Neural progenitor cell (in vitro differentiated cells): ENCODE data around the gene ELMO1. TPM values are rescaled to one million over a fixed set of nuclear protein-coding genes. Genes with fewer than 3 reads are reported as not detected.
A peak's percentile ranks its signal among the peaks of the same experiment; 100 is the strongest.

Experiments
- DNase-seq: peaks from one replicate; pipeline ENCODE4 v3.0.0-alpha.2; 2016; ENCODE audit warnings: low spot score
- H2AFZ ChIP-seq: fragments of 200-600 bp; sonication (generic); replicated peaks from 2 replicates; pipeline ENCODE4 v1.6.1; 2016; ENCODE audit warnings: antibody characterized with exemption
- H3F3A ChIP-seq: fragments of 200-600 bp; sonication (generic); 2 replicates; pipeline ENCODE4 v1.6.1; 2016; ENCODE audit warnings: antibody characterized with exemption, low read depth
- H3K27ac ChIP-seq: fragments of 200-600 bp; sonication (generic); 2 replicates; pipeline ENCODE4 v1.5.1; 2016; ENCODE audit warnings: mild to moderate bottlenecking
- H3K27me3 ChIP-seq: fragments of 200-600 bp; sonication (generic); 2 replicates; pipeline ENCODE4 v1.6.1; 2016; ENCODE audit warnings: mild to moderate bottlenecking, moderate library complexity
- H3K36me3 ChIP-seq: fragments of 200-600 bp; sonication (generic); 2 replicates; pipeline ENCODE4 v1.5.1; 2016
- H3K4me1 ChIP-seq: fragments of 200-600 bp; sonication (generic); 2 replicates; pipeline ENCODE4 v1.6.1; 2016; ENCODE audit warnings: mixed run types
- H3K4me2 ChIP-seq: fragments of 200-600 bp; sonication (generic); 2 replicates; pipeline ENCODE4 v1.6.1; 2016
- H3K4me3 ChIP-seq: fragments of 200-600 bp; sonication (generic); 2 replicates; pipeline ENCODE4 v1.5.1; 2016
- H3K79me2 ChIP-seq: fragments of 200-600 bp; sonication (generic); 2 replicates; pipeline ENCODE4 v1.6.1; 2016; ENCODE audit warnings: low read depth
- H3K9ac ChIP-seq: fragments of 200-600 bp; sonication (generic); 2 replicates; pipeline ENCODE4 v1.6.1; 2016
- H3K9me3 ChIP-seq: fragments of 200-600 bp; sonication (generic); 2 replicates; pipeline ENCODE4 v1.5.1; 2016; ENCODE audit warnings: low read depth
- H4K20me1 ChIP-seq: fragments of 200-600 bp; sonication (generic); 2 replicates; pipeline ENCODE4 v1.6.1; 2016; ENCODE audit warnings: low read depth
- H3K27ac Mint-ChIP-seq: 3 replicates; pipeline ENCODE4 v1.8.0; 2021; ENCODE audit warnings: mixed read lengths
- H3K27me3 Mint-ChIP-seq: 2 replicates; pipeline ENCODE4 v1.8.0; 2022; ENCODE audit warnings: low read depth, mild to moderate bottlenecking, inconsistent platforms, moderate library complexity, mixed read lengths; ENCODE audit not compliant: insufficient read depth
- H3K36me3 Mint-ChIP-seq: 3 replicates; pipeline ENCODE4 v1.8.0; 2021; ENCODE audit warnings: mixed read lengths
- H3K4me1 Mint-ChIP-seq: 3 replicates; pipeline ENCODE4 v1.8.0; 2021; ENCODE audit warnings: mixed read lengths
- H3K4me3 Mint-ChIP-seq: 3 replicates; pipeline ENCODE4 v1.8.0; 2021; ENCODE audit warnings: mild to moderate bottlenecking, moderate library complexity, mixed read lengths
- H3K9me3 Mint-ChIP-seq: 3 replicates; pipeline ENCODE4 v1.8.0; 2020; ENCODE audit warnings: mixed read lengths
- EZH2 ChIP-seq: fragments of 200-600 bp; sonication (generic); IDR thresholded peaks from 2 replicates; pipeline ENCODE4 v1.6.1; 2017; ENCODE audit warnings: antibody characterized with exemption, mild to moderate bottlenecking, moderate library complexity
- EZH2phosphoT487 ChIP-seq: fragments of 200-600 bp; sonication (generic); IDR thresholded peaks from 2 replicates; pipeline ENCODE4 v1.6.1; 2017; ENCODE audit warnings: antibody characterized with exemption
- total RNA-seq: library from RNA; depleted of rRNA; stranded (reverse); fragments of >200 nt; gene quantifications from 2 replicates; pipeline ENCODE4 v1.2.3, GENCODE V29; 2015; ENCODE audit warnings: low replicate concordance
- TF ChIP-seq, protein P1 (sequence below): fragments of 200-600 bp; sonication (generic); IDR thresholded peaks from 2 replicates; pipeline ENCODE4 v1.5.1; 2017; ENCODE audit warnings: antibody characterized with exemption, mild to moderate bottlenecking

ELMO1 gene
- total RNA-seq, 1 donor from 2014 or later: 22.0 TPM

DNA sequence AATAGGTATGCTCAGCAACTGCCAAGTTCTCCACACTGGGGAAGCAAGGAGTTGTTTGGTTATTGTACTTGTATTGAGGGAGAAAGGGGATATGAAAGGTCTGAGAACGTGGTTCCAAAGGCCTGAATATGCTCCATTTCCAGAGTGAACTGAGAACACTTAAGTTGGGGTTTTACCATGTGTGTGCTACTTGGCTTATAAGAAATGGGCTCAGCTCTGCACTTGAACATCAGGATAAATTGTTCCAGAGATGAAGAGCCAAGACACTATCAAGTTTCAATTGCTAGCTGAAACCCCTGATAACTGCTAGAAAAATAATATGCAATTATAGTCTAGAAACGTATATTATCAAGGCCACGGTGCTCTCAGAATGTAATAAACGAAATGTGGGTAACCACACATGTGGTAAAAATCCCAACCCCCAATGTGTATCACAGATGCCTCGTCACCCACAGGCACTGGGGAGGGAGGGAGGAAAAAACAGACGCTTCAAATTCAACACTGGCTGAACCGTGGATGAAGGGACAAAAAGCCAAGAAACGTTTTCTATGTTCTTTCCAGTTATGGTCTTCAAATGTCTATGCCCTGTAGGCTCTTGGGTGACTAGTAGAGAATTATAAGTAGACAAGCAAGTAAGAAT, 16.3 kb downstream of the ELMO1 start:
- no peaks in the 10 kb centered on the region for H3K36me3 ChIP-seq
- no peak overlapping the region for H3K27ac Mint-ChIP-seq
- no peaks in the 10 kb centered on the region for H3K27me3 Mint-ChIP-seq
- H3K4me2 ChIP-seq: no peak overlapping the region
- H3K27ac ChIP-seq: no peak overlapping the region
- H2AFZ ChIP-seq: no peak overlapping the region
- H3K9me3 Mint-ChIP-seq: no peaks in the 10 kb centered on the region
- no peak for TF ChIP-seq EZH2
- H3K4me1 Mint-ChIP-seq: peaks cover 19% of the 10 kb centered on the region
- H3K4me3 ChIP-seq: no peak overlapping the region
- H3F3A ChIP-seq: no peaks in the 10 kb centered on the region
- no peak overlapping the region for H3K9ac ChIP-seq
- no peaks in the 10 kb centered on the region for H3K36me3 Mint-ChIP-seq
- no peaks in the 10 kb centered on the region for H4K20me1 ChIP-seq
- H3K9me3 ChIP-seq: no peaks in the 10 kb centered on the region
- peaks cover 5% of the 10 kb centered on the region for H3K4me1 ChIP-seq
- H3K4me3 Mint-ChIP-seq: no peak overlapping the region
- no peaks in the 10 kb centered on the region for H3K79me2 ChIP-seq
- no peak for DNase-seq
- no peaks in the 10 kb centered on the region for H3K27me3 ChIP-seq

DNA sequence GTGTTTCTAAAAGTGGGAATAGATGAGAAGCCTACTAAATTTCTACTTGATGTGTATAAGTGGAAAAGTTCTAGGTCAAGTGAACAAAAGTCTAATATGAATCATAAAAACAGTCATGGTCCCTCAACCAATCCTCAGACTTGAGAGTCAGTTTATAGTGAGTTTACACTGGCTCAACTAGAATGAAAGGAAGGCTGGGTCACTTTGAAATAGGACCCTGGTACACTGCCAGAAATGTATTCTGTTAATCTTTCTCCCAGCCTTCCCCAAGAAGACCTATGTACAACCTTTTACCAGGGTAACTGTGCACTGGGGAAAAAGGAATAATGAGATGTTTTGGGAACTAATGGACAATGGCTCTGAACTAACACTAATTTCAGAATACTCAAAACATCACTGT, 17.3 kb downstream of the ELMO1 start:
- no peak overlapping the region for H3K4me2 ChIP-seq
- no peaks in the 10 kb centered on the region for H4K20me1 ChIP-seq
- H2AFZ ChIP-seq: no peak overlapping the region
- DNase-seq: no peak
- H3K9me3 ChIP-seq: no peaks in the 10 kb centered on the region
- no peaks in the 10 kb centered on the region for H3F3A ChIP-seq
- no peak overlapping the region for H3K4me3 ChIP-seq
- Mint-ChIP-seq H3K9me3 (no peaks in the 10 kb centered on the region), H3K4me1 (peaks cover 19% of the 10 kb centered on the region), H3K36me3 (no peaks in the 10 kb centered on the region), H3K4me3 (no peak overlapping the region), H3K27me3 (no peaks in the 10 kb centered on the region), H3K27ac (no peak overlapping the region)
- no peaks in the 10 kb centered on the region for H3K36me3 ChIP-seq
- no peak overlapping the region for H3K9ac ChIP-seq
- H3K27me3 ChIP-seq: no peaks in the 10 kb centered on the region
- no peaks in the 10 kb centered on the region for H3K79me2 ChIP-seq
- no peak overlapping the region for H3K27ac ChIP-seq
- TF ChIP-seq EZH2phosphoT487 (no peak), EZH2 (no peak)
- TF ChIP-seq, protein P1, sequence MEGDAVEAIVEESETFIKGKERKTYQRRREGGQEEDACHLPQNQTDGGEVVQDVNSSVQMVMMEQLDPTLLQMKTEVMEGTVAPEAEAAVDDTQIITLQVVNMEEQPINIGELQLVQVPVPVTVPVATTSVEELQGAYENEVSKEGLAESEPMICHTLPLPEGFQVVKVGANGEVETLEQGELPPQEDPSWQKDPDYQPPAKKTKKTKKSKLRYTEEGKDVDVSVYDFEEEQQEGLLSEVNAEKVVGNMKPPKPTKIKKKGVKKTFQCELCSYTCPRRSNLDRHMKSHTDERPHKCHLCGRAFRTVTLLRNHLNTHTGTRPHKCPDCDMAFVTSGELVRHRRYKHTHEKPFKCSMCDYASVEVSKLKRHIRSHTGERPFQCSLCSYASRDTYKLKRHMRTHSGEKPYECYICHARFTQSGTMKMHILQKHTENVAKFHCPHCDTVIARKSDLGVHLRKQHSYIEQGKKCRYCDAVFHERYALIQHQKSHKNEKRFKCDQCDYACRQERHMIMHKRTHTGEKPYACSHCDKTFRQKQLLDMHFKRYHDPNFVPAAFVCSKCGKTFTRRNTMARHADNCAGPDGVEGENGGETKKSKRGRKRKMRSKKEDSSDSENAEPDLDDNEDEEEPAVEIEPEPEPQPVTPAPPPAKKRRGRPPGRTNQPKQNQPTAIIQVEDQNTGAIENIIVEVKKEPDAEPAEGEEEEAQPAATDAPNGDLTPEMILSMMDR: no peak
- H3K4me1 ChIP-seq: peaks cover 5% of the 10 kb centered on the region

DNA sequence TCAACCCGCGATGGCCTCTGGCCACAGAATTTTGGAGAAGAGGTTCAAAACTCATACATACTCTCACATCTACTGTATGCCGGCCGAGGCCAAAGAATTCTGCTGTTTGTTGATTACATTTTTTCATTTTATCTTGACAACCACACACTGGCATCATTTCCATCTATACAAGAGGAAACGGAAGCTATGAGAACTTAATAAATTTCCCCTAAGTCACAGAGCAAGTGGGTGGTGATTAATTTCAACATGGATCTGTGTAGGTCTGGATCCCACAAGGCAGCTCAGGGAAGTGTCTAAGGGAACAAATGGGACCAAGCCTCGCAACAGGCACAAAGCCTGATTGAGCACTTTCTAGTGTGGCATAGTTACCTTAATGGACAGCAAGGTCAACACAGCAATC, 18.0 kb downstream of the ELMO1 start:
- DNase-seq: no peak
- no peaks in the 10 kb centered on the region for H4K20me1 ChIP-seq
- peaks cover 5% of the 10 kb centered on the region for H3K4me1 ChIP-seq
- H3F3A ChIP-seq: no peaks in the 10 kb centered on the region
- peaks cover 19% of the 10 kb centered on the region for H3K4me1 Mint-ChIP-seq
- H2AFZ ChIP-seq: no peak overlapping the region
- H3K27me3 ChIP-seq: no peaks in the 10 kb centered on the region
- no peak for TF ChIP-seq EZH2
- H3K9me3 Mint-ChIP-seq: no peaks in the 10 kb centered on the region
- no peaks in the 10 kb centered on the region for H3K79me2 ChIP-seq
- H3K4me2 ChIP-seq: no peak overlapping the region
- H3K27me3 Mint-ChIP-seq: no peaks in the 10 kb centered on the region
- H3K36me3 Mint-ChIP-seq: no peaks in the 10 kb centered on the region
- H3K9me3 ChIP-seq: no peaks in the 10 kb centered on the region
- no peak overlapping the region for H3K4me3 Mint-ChIP-seq
- H3K4me3 ChIP-seq: no peak overlapping the region
- H3K27ac ChIP-seq: no peak overlapping the region
- peak overlapping the region; percentile 82 for H3K27ac Mint-ChIP-seq
- H3K36me3 ChIP-seq: no peaks in the 10 kb centered on the region
- no peak overlapping the region for H3K9ac ChIP-seq

DNA sequence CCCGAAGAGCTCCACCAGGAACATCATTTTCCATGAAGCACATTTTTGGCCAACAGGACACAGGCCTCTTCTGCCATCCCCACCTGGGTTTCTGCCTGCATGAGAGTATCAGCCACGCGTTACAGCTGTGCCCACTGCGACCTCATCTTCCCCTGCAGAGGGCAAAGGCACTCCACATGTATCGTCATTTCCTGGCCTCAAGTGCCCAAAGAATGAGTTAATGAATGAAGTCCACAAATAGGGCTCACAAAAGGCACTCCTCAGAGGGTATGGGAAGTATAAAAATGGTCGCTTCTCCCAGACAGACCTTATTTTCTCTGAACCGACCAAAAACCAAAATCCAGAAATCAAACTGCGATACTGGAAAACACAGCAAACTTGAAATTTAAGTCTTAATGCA, 18.5 kb downstream of the ELMO1 start:
- no peaks in the 10 kb centered on the region for H3K79me2 ChIP-seq
- H3K27me3 ChIP-seq: no peaks in the 10 kb centered on the region
- H3K27ac ChIP-seq: no peak overlapping the region
- H3K4me1 ChIP-seq: peaks cover 5% of the 10 kb centered on the region
- H4K20me1 ChIP-seq: no peaks in the 10 kb centered on the region
- no peaks in the 10 kb centered on the region for H3K9me3 ChIP-seq
- no peak overlapping the region for H3K4me2 ChIP-seq
- Mint-ChIP-seq H3K9me3 (no peaks in the 10 kb centered on the region), H3K4me1 (peaks cover 17% of the 10 kb centered on the region), H3K27me3 (no peaks in the 10 kb centered on the region), H3K4me3 (no peak overlapping the region), H3K36me3 (no peaks in the 10 kb centered on the region), H3K27ac (no peak overlapping the region)
- H3K36me3 ChIP-seq: no peaks in the 10 kb centered on the region
- no peak for TF ChIP-seq EZH2
- TF ChIP-seq, protein P1: no peak
- no peak for TF ChIP-seq EZH2phosphoT487
- no peaks in the 10 kb centered on the region for H3F3A ChIP-seq
- no peak overlapping the region for H3K4me3 ChIP-seq
- no peak overlapping the region for H3K9ac ChIP-seq
- no peak overlapping the region for H2AFZ ChIP-seq
- no peak for DNase-seq
